ENCODE measurements around the gene FUZ.

FUZ gene

DNA sequence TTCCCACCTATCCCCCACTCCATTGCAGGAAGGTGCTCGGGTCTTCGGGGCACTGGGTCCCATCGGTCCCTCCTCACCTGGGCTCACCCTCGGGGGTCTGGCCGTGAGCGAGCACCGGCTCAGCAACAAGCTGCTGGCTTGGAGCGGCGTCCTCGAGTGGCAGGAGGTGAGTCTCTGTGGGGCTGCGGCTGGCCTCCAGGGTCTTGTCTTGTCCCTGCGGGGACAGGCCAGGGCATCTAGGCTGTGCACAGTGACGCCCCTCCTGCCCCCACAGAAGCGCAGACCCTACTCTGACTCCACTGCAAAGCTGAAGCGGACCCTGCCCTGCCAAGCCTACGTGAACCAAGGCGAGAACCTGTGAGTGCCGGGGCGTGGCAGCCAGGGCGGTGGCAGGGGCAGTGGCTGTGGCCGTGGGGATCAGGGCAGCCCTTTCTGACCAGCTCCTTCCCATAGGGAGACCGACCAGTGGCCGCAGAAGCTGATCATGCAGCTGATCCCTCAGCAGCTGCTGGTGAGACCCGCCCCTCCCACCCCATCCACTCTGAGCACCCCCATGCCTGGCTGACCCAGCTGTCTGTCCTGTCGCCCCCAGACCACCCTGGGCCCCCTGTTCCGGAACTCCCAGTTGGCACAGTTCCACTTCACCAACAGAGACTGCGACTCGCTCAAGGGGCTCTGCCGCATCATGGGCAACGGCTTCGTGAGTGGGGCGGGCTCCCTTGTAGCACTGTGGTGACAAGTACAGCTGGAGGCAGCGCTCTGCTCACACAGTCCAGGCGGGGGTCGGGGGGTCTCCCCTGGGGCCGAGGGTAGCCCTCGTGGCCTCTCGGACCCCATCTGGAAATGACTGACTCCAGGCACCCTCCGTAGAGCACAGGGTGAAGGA lies 41.5 kb upstream of the FUZ start:
- Histone ChIP-seq H3K36me3 (ENCODE audit: low read length) (no peaks in the 10 kb centered on the region), H3F3A (ENCODE audit: insufficient read depth) (peaks cover 15% of the 10 kb centered on the region), H3K4me2 (ENCODE audit: low read depth, low read length, poor library complexity, severe bottlenecking) (no peak overlapping the region)

DNA sequence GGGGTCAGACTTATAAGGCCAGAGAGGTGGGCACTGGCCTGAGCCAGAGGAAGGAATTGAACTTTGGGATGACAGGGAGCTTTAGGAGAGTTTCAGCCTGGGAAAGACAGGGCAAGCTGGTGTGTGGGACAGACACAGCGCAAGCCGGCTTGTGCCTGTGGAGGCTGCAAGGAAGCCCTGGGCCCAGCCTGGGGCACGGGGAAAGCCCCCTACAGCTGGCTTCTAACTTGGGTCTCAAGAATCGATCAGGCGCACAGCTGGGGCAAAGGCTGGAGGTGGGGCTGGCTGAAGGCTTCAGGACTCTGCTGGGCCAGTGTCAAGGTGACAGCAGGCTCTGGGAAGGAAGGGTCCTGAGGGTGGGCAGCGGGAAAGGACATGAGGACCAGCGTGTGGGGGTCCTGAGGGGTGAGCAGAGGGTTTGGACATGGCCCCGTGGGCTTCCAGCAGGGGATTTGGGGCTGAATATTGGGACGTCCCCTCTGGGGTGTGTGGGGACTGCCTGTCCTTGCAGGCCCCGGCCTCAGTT lies 40.8 kb upstream of the FUZ start:
- Histone ChIP-seq H3K4me2 (ENCODE audit: low read depth, low read length, poor library complexity, severe bottlenecking) (no peak overlapping the region), H3K4me3 (ENCODE audit: insufficient read depth, low read length, poor library complexity, severe bottlenecking) (no peak overlapping the region), H2AFZ (ENCODE audit: low read depth, low read length, severe bottlenecking) (no peak overlapping the region), H3K9ac (ENCODE audit: low read length) (no peak overlapping the region), H3K36me3 (ENCODE audit: low read length) (no peaks in the 10 kb centered on the region), H3K9me2 (replicated peaks; ENCODE audit: insufficient read depth, low read length) (no peaks in the 10 kb centered on the region), H3K27me3 (ENCODE audit: low read length) (no peaks in the 10 kb centered on the region), H3K79me2 (ENCODE audit: insufficient read depth, low read length) (peaks cover 7% of the 10 kb centered on the region; the same call in 1 of the 2 replicates), H3K9me3 (ENCODE audit: insufficient read depth, low read length) (no peaks in the 10 kb centered on the region), H3F3A (ENCODE audit: insufficient read depth) (peaks cover 15% of the 10 kb centered on the region), H3K27ac (ENCODE audit: low read depth, low read length) (no peak overlapping the region), H4K20me1 (ENCODE audit: low read depth, low read length) (0 out of 2 replicates have a peak, but pooled peaks cover 3% of the 10 kb centered on the region)
- TF ChIP-seq, protein P1, sequence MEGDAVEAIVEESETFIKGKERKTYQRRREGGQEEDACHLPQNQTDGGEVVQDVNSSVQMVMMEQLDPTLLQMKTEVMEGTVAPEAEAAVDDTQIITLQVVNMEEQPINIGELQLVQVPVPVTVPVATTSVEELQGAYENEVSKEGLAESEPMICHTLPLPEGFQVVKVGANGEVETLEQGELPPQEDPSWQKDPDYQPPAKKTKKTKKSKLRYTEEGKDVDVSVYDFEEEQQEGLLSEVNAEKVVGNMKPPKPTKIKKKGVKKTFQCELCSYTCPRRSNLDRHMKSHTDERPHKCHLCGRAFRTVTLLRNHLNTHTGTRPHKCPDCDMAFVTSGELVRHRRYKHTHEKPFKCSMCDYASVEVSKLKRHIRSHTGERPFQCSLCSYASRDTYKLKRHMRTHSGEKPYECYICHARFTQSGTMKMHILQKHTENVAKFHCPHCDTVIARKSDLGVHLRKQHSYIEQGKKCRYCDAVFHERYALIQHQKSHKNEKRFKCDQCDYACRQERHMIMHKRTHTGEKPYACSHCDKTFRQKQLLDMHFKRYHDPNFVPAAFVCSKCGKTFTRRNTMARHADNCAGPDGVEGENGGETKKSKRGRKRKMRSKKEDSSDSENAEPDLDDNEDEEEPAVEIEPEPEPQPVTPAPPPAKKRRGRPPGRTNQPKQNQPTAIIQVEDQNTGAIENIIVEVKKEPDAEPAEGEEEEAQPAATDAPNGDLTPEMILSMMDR (IDR thresholded peaks at IDR 0.05; ENCODE audit: insufficient read depth, low read length, poor library complexity, severe bottlenecking) = no peak
- no peak for TF ChIP-seq EZH2phosphoT487 (conservative IDR thresholded peaks at IDR 0.05; ENCODE audit: low read length)

More for the DNA sequence above, 41.5 kb upstream of the FUZ start:
- H3K9ac ChIP-seq (ENCODE audit: low read length) = no peak overlapping the region
- H3K9me3 ChIP-seq (ENCODE audit: insufficient read depth, low read length) = no peaks in the 10 kb centered on the region
- H2AFZ ChIP-seq (ENCODE audit: low read depth, low read length, severe bottlenecking) = no peak overlapping the region
- H4K20me1 ChIP-seq (ENCODE audit: low read depth, low read length) = 0 out of 2 replicates have a peak, but pooled peaks cover 3% of the 10 kb centered on the region
- H3K4me3 ChIP-seq (ENCODE audit: insufficient read depth, low read length, poor library complexity, severe bottlenecking) = no peak overlapping the region
- H3K79me2 ChIP-seq (ENCODE audit: insufficient read depth, low read length) = peaks cover 7% of the 10 kb centered on the region; the same call in 1 of the 2 replicates
- no peaks in the 10 kb centered on the region for H3K9me2 ChIP-seq (replicated peaks; ENCODE audit: insufficient read depth, low read length)
- no peak overlapping the region for H3K27ac ChIP-seq (ENCODE audit: low read depth, low read length)
- H3K27me3 ChIP-seq (ENCODE audit: low read length) = no peaks in the 10 kb centered on the region
- TF ChIP-seq, protein P1 (IDR thresholded peaks at IDR 0.05; ENCODE audit: insufficient read depth, low read length, poor library complexity, severe bottlenecking) = no peak
- no peak for TF ChIP-seq EZH2phosphoT487 (conservative IDR thresholded peaks at IDR 0.05; ENCODE audit: low read length)

DNA sequence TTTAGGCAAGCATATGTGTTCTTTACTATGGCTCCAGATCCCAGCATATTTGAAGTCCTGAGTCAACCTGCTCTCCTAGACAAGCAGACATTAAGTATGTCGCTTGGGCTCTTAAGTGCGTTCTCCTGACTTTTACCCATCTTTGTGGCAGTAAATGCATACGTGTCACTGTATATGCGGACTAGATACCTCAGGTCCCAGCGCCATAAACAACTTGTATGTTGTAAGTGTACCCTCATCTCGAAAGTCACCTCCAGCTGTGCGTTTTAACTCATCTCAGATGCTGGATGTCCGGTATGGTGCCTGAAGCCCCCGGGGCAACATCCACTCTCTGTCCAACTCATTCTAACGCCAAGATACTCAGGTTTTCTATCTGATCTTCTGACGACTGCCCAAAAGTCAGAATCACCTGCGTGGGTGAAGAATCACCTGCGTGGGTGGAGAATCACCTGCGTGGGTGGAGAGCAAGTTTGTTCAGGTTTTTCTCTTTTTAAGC lies 39.6 kb upstream of the FUZ start:
- H3K4me3 ChIP-seq (ENCODE audit: insufficient read depth, low read length, poor library complexity, severe bottlenecking) = no peak overlapping the region
- peak overlapping the region; percentile 57 for H3K4me2 ChIP-seq (ENCODE audit: low read depth, low read length, poor library complexity, severe bottlenecking)
- H3K9me3 ChIP-seq (ENCODE audit: insufficient read depth, low read length) = no peaks in the 10 kb centered on the region
- no peak overlapping the region for H2AFZ ChIP-seq (ENCODE audit: low read depth, low read length, severe bottlenecking)
- 0 out of 2 replicates have a peak, but pooled peaks cover 3% of the 10 kb centered on the region for H4K20me1 ChIP-seq (ENCODE audit: low read depth, low read length)
- H3K9ac ChIP-seq (ENCODE audit: low read length) = peak overlapping the region; percentile 12; the same call in 1 of the 2 replicates
- no peaks in the 10 kb centered on the region for H3K9me2 ChIP-seq (replicated peaks; ENCODE audit: insufficient read depth, low read length)
- peaks cover 15% of the 10 kb centered on the region for H3F3A ChIP-seq (ENCODE audit: insufficient read depth)
- peaks cover 7% of the 10 kb centered on the region; the same call in 1 of the 2 replicates for H3K79me2 ChIP-seq (ENCODE audit: insufficient read depth, low read length)
- H3K27me3 ChIP-seq (ENCODE audit: low read length) = no peaks in the 10 kb centered on the region
- no peak for TF ChIP-seq EZH2phosphoT487 (conservative IDR thresholded peaks at IDR 0.05; ENCODE audit: low read length)
- TF ChIP-seq, protein P1 (IDR thresholded peaks at IDR 0.05; ENCODE audit: insufficient read depth, low read length, poor library complexity, severe bottlenecking) = no peak
- H3K27ac ChIP-seq (ENCODE audit: low read depth, low read length) = no peak overlapping the region
- H3K36me3 ChIP-seq (ENCODE audit: low read length) = no peaks in the 10 kb centered on the region
